Endothelial cell (in vitro differentiated cells): ENCODE measurements around the gene ATG9A. TPM values are rescaled to one million over a fixed set of nuclear protein-coding genes. Genes with fewer than 3 reads are reported as not detected.

Experiments
- DNase-seq: peaks from one replicate; pipeline ENCODE4 v3.0.0; 2021; ENCODE audit warnings: low spot score
- H3K27ac Mint-ChIP-seq: one replicate; pipeline ENCODE4 v1.8.0; 2021; ENCODE audit warnings: mixed read lengths, inconsistent platforms; ENCODE audit not compliant: unreplicated experiment
- H3K27me3 Mint-ChIP-seq: one replicate; pipeline ENCODE4 v1.8.0; 2021; ENCODE audit warnings: mild to moderate bottlenecking, moderate library complexity, mixed read lengths, inconsistent platforms; ENCODE audit not compliant: unreplicated experiment
- H3K36me3 Mint-ChIP-seq: one replicate; pipeline ENCODE4 v1.8.0; 2021; ENCODE audit warnings: mild to moderate bottlenecking, low read depth, mixed read lengths, inconsistent platforms; ENCODE audit not compliant: unreplicated experiment
- H3K4me1 Mint-ChIP-seq: one replicate; pipeline ENCODE4 v1.8.0; 2021; ENCODE audit warnings: mild to moderate bottlenecking, mixed read lengths, inconsistent platforms; ENCODE audit not compliant: unreplicated experiment
- H3K4me3 Mint-ChIP-seq: one replicate; pipeline ENCODE4 v1.8.0; 2021; ENCODE audit warnings: mild to moderate bottlenecking, mixed read lengths, inconsistent platforms; ENCODE audit not compliant: unreplicated experiment
- H3K9me3 Mint-ChIP-seq: one replicate; pipeline ENCODE4 v1.8.0; 2021; ENCODE audit warnings: mixed read lengths, inconsistent platforms; ENCODE audit not compliant: unreplicated experiment
- total RNA-seq: library from RNA; stranded (reverse); fragmentation: NEBNext Ultra II Directional; extraction: Animal tissue kit (Norgen Biotek cat#: 25700); gene quantifications from one replicate; pipeline ENCODE4 v1.2.1, GENCODE V29; 2021; ENCODE audit not compliant: unreplicated experiment
- TF ChIP-seq, protein P1 (sequence below): fragments of 200-600 bp; sonication (generic); IDR thresholded peaks from one replicate; pipeline ENCODE4 v1.5.0; 2021; ENCODE audit warnings: antibody characterized with exemption; ENCODE audit not compliant: unreplicated experiment

ATG9A gene
- total RNA-seq, 1 donor from 2014 or later, result 48.5 TPM

DNA sequence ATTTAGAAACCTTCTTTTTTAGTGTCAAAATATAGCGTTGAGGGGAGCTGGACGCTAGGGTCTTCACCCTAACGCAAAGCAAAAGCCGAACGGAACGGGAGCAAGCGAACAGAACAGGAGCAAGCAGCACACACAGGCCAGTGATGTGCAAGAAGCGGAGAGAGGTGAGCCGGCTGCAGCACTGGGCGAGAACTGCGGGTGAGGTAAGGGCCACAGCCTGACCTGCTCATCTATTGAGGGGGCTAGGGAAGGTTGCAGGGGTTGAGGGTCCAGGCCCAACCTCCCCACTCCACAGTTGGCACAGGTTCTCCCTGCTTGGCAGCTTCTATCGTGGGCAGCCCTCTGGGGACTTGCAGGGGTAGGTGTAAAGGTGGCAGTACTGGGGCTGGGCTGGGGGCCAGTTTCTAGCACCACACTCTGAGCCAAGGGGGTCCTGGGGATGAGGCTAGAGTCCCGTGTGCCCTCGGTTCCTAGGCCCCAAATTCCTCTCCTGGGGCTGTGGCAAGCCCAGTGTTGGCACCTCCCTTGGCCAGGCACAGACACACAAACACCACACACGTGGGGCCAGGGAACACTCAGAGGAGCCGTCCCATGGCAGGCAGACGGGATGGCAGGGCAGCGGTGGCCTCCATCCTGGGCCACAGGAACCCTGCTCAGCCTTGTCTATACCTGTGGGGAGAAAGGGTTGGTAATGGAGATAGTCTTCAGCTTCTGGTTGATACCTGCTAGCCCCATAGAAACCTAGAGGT, 9.5 kb downstream of the ATG9A start:
- H3K27me3 Mint-ChIP-seq, result peaks cover 9% of the 10 kb centered on the region
- H3K4me1 Mint-ChIP-seq, result peaks cover 14% of the 10 kb centered on the region
- DNase-seq, result no peak
- H3K36me3 Mint-ChIP-seq, result peaks cover 28% of the 10 kb centered on the region
- H3K27ac Mint-ChIP-seq, result peak overlapping the region; percentile 64
- TF ChIP-seq, protein P1, sequence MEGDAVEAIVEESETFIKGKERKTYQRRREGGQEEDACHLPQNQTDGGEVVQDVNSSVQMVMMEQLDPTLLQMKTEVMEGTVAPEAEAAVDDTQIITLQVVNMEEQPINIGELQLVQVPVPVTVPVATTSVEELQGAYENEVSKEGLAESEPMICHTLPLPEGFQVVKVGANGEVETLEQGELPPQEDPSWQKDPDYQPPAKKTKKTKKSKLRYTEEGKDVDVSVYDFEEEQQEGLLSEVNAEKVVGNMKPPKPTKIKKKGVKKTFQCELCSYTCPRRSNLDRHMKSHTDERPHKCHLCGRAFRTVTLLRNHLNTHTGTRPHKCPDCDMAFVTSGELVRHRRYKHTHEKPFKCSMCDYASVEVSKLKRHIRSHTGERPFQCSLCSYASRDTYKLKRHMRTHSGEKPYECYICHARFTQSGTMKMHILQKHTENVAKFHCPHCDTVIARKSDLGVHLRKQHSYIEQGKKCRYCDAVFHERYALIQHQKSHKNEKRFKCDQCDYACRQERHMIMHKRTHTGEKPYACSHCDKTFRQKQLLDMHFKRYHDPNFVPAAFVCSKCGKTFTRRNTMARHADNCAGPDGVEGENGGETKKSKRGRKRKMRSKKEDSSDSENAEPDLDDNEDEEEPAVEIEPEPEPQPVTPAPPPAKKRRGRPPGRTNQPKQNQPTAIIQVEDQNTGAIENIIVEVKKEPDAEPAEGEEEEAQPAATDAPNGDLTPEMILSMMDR, result no peak
- H3K9me3 Mint-ChIP-seq, result no peaks in the 10 kb centered on the region
- H3K4me3 Mint-ChIP-seq, result peak overlapping the region; percentile 74

DNA sequence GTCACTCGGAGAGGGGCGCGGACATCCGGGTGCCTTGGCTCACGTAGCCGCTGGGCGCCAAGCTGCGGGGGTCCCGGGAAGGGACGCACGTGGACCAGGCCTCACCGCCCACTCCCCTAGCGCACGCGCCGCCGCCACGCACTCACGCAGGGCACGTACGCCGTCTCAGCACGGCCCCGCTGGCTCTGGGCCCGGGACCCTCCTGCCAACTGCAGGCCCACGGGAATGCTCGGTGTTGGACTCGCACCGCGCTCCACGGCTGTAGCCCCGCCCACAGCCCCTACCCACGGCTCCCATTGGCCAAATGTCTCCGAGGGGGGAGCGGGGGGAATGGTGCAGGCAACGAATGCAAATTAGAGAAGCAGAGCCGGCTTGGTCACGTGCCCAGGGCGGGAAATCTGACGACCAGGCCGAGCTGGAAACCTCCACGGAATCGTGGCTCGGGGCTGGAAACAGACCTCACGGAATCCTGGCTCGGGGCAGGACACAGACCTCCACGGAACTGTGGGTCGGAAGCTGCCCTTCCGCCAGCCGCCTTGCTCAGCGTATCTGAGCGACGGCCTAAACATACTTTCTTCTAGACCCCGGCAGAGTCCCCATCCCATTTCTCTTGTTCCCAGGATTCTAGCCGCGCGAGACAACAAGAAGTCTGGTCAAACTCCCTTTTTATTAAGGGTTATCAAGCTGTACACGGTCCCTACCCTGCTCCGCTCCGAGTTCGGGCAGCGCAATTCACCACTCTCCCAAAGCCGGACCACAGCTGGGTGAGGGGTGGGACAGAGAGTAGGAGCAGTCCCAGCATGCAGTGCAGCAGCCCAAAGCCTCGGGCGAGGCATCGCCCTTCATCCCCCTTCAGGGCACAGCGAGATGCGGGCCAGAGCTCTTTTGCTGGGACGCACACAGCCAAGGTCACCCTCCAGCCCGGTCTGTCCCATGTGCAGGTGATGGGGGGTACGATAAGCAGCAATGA, 10.4 kb downstream of the ATG9A start, which contains the start of gene ABCB6:
Gene ABCB6 (minus strand): TSS at position 227 of the 970 bp plus-strand sequence. CDS start 285 bp downstream, outside the sequence.
- H3K4me3 Mint-ChIP-seq, result peak within 1 kb of the TSS; percentile 85
- TF ChIP-seq, protein P1, result no peak
- H3K27ac Mint-ChIP-seq, result peak within 1 kb of the TSS; percentile 74
- H3K36me3 Mint-ChIP-seq, result peaks cover 24% of the 10 kb centered on the region
- peaks cover 10% of the 10 kb centered on the region for H3K27me3 Mint-ChIP-seq
- H3K9me3 Mint-ChIP-seq, result no peaks in the 10 kb centered on the region
- peak; percentile 89 for DNase-seq
- peaks cover 14% of the 10 kb centered on the region for H3K4me1 Mint-ChIP-seq

DNA sequence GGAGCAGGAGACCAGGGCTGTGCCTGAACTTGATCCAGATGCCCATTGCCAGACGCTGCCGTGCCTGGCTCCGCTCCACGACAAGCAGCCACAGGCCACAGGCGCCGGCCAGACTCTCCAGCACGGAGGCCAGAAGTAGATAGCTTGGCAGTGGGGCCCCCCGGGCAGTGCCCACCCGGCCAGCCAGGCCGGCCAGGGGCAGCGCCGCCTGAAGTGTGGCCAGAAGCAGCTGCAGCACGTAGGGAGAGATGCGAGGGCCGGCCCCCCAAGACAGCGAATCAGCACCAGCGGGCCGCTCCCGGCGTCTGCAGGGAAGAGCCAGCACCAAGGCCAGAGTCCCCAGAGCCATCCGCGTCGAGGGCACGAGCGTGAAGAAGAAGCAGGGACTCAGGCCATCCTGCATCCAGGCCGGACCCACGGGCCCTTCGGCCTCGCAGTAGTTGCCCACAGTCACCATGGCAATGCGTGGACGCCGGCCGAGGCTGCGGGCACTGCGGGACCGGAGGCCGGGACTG, 11.2 kb downstream of the ATG9A start:
- Mint-ChIP-seq H3K27me3 (peaks cover 10% of the 10 kb centered on the region), H3K4me3 (peak overlapping the region; percentile 85), H3K4me1 (peaks cover 14% of the 10 kb centered on the region), H3K27ac (peak overlapping the region; percentile 74), H3K9me3 (no peaks in the 10 kb centered on the region), H3K36me3 (peaks cover 18% of the 10 kb centered on the region)
- peak; percentile 62 for DNase-seq
- TF ChIP-seq, protein P1, result no peak

DNA sequence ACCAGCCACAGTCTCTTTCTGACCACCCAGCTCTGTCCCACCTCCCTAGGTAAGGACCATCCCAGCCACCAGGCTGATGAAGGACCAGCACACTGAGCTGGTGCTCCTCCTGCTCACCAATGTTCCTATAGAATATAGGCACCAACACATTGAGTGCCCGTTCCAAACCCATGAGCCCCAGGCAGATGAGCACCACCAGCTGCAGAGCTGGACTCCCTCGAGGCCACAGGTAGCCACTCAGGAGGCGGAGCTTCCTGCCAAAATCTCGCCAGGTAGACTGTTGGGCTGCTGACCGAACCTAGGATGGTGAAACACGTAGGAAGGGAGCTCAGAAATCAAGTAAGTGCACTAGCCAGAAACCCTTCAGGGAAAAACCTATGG, 12.9 kb downstream of the ATG9A start:
- peaks cover 14% of the 10 kb centered on the region for H3K4me1 Mint-ChIP-seq
- H3K27ac Mint-ChIP-seq, result no peak overlapping the region
- peaks cover 9% of the 10 kb centered on the region for H3K36me3 Mint-ChIP-seq
- TF ChIP-seq, protein P1, result no peak
- H3K9me3 Mint-ChIP-seq, result no peaks in the 10 kb centered on the region
- no peak for DNase-seq
- peaks cover 12% of the 10 kb centered on the region for H3K27me3 Mint-ChIP-seq
- no peak overlapping the region for H3K4me3 Mint-ChIP-seq
